WERI-Rb-1 (cell line): ENCODE measurements around the gene SLC25A13.
A peak's percentile ranks its signal among the peaks of the same experiment; 100 is the strongest.

Experiments
- DNase-seq: peaks from one replicate; pipeline ENCODE4 v3.0.0-alpha.2; 2020
- H3K27ac ChIP-seq: fragments of 250-450 bp; sonication (Bioruptor Pico); 2 replicates; pipeline ENCODE4 v1.5.1; 2020; ENCODE audit warnings: mild to moderate bottlenecking, moderate library complexity
- H3K27me3 ChIP-seq: fragments of 250-450 bp; sonication (Bioruptor Pico); 2 replicates; pipeline ENCODE4 v1.5.1; 2021; ENCODE audit warnings: mild to moderate bottlenecking, low read depth, moderate library complexity; ENCODE audit not compliant: insufficient read depth, severe bottlenecking
- H3K36me3 ChIP-seq: fragments of 250-450 bp; sonication (Bioruptor Pico); 2 replicates; pipeline ENCODE4 v1.5.1; 2020; ENCODE audit warnings: mild to moderate bottlenecking, moderate library complexity
- H3K4me3 ChIP-seq: 2 replicates; pipeline ENCODE4 v1.5.1; 2011; ENCODE audit warnings: low read depth, mild to moderate bottlenecking, control low read depth, low read length
- H3K9me3 ChIP-seq: fragments of 250-450 bp; sonication (Bioruptor Pico); 2 replicates; pipeline ENCODE4 v1.5.1; 2021; ENCODE audit warnings: mild to moderate bottlenecking, moderate library complexity; ENCODE audit not compliant: severe bottlenecking
- TF ChIP-seq, protein P1 (sequence below): IDR thresholded peaks from 2 replicates; pipeline ENCODE4 v1.5.1; 2011; ENCODE audit warnings: low read depth, mild to moderate bottlenecking, control low read depth, inconsistent platforms, low read length

The SLC25A13 gene

GRCh38 chr7:96312502-96312901, 9.4 kb downstream of the SLC25A13 start:
- no peaks in the 10 kb centered on the region for H3K9me3 ChIP-seq
- TF ChIP-seq, protein P1, sequence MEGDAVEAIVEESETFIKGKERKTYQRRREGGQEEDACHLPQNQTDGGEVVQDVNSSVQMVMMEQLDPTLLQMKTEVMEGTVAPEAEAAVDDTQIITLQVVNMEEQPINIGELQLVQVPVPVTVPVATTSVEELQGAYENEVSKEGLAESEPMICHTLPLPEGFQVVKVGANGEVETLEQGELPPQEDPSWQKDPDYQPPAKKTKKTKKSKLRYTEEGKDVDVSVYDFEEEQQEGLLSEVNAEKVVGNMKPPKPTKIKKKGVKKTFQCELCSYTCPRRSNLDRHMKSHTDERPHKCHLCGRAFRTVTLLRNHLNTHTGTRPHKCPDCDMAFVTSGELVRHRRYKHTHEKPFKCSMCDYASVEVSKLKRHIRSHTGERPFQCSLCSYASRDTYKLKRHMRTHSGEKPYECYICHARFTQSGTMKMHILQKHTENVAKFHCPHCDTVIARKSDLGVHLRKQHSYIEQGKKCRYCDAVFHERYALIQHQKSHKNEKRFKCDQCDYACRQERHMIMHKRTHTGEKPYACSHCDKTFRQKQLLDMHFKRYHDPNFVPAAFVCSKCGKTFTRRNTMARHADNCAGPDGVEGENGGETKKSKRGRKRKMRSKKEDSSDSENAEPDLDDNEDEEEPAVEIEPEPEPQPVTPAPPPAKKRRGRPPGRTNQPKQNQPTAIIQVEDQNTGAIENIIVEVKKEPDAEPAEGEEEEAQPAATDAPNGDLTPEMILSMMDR: no peak
- H3K27me3 ChIP-seq: no peaks in the 10 kb centered on the region
- H3K36me3 ChIP-seq: peaks cover 9% of the 10 kb centered on the region
- no peak for DNase-seq
- no peak overlapping the region for H3K27ac ChIP-seq
- no peak overlapping the region for H3K4me3 ChIP-seq

- no peaks in the 10 kb centered on the region for H3K27me3 ChIP-seq
- no peak overlapping the region for H3K27ac ChIP-seq
- TF ChIP-seq, protein P1: no peak
- H3K4me3 ChIP-seq: no peak overlapping the region
- peaks cover 9% of the 10 kb centered on the region for H3K36me3 ChIP-seq
- DNase-seq: no peak
- H3K9me3 ChIP-seq: no peaks in the 10 kb centered on the region
These were observed 9.9 kb downstream of the SLC25A13 start for GRCh38 chr7:96311967-96312366.

- TF ChIP-seq, protein P1: no peak
- Histone ChIP-seq H3K9me3 (no peaks in the 10 kb centered on the region), H3K4me3 (no peak overlapping the region), H3K27me3 (no peaks in the 10 kb centered on the region), H3K27ac (no peak overlapping the region), H3K36me3 (peaks cover 9% of the 10 kb centered on the region)
- DNase-seq: no peak
These were observed 11.8 kb downstream of the SLC25A13 start for GRCh38 chr7:96310110-96310509.

GRCh38 chr7:96308950-96309263, 13.0 kb downstream of the SLC25A13 start:
- no peak overlapping the region for H3K4me3 ChIP-seq
- no peak for DNase-seq
- peaks cover 9% of the 10 kb centered on the region for H3K36me3 ChIP-seq
- H3K27ac ChIP-seq: no peak overlapping the region
- TF ChIP-seq, protein P1: no peak
- no peaks in the 10 kb centered on the region for H3K27me3 ChIP-seq
- H3K9me3 ChIP-seq: no peaks in the 10 kb centered on the region

GRCh38 chr7:96308253-96308949, 13.5 kb downstream of the SLC25A13 start:
- peak; percentile 57 for DNase-seq
- H3K27ac ChIP-seq: no peak overlapping the region

More at GRCh38 chr7:96308253-96308949, 13.5 kb downstream of the SLC25A13 start:
- TF ChIP-seq, protein P1: no peak
- Histone ChIP-seq H3K27me3 (no peaks in the 10 kb centered on the region), H3K4me3 (no peak overlapping the region), H3K9me3 (no peaks in the 10 kb centered on the region), H3K36me3 (peaks cover 8% of the 10 kb centered on the region)
